DND-41 (cell line): ENCODE measurements around the gene RACK1.

Source experiments
- ATAC-seq: fragments of 200-7000 bp; cut with Tn5 transposase; 3 replicates; pipeline ENCODE4 v1.9.1; 2021; ENCODE audit warnings: low read depth; ENCODE audit not compliant: insufficient read depth
- DNase-seq: peaks from one replicate; pipeline ENCODE4 v3.0.0-alpha.2; 2020
- H2AFZ ChIP-seq: 2 replicates; pipeline ENCODE4 v1.6.0; 2012; ENCODE audit warnings: low read depth, low read length
- H3K27ac ChIP-seq: 2 replicates; pipeline ENCODE4 v1.5.1; 2012; ENCODE audit warnings: low read length, inconsistent platforms
- H3K27me3 ChIP-seq: fragments of 200-600 bp; sonication (generic); 2 replicates; pipeline ENCODE4 v1.6.0; 2012; ENCODE audit warnings: low read length, mild to moderate bottlenecking, inconsistent platforms; ENCODE audit not compliant: insufficient read depth, poor library complexity
- H3K36me3 ChIP-seq: 2 replicates; pipeline ENCODE4 v1.5.1; 2012; ENCODE audit warnings: low read length, inconsistent platforms; ENCODE audit not compliant: insufficient read depth
- H3K4me1 ChIP-seq: 2 replicates; pipeline ENCODE4 v1.5.1; 2012; ENCODE audit warnings: mild to moderate bottlenecking, low read length; ENCODE audit not compliant: insufficient read depth
- H3K4me2 ChIP-seq: 2 replicates; pipeline ENCODE4 v1.6.0; 2012; ENCODE audit warnings: mild to moderate bottlenecking, moderate library complexity, low read length, inconsistent platforms; ENCODE audit not compliant: insufficient read depth
- H3K4me3 ChIP-seq, 2 experiments: fragments of 200-600 bp in 1 of 2; shearing (Covaris generic) in 1 of 2; 2 replicates each; pipeline ENCODE4 v1.5.1; 2012 to 2016; ENCODE audit warnings: inconsistent platforms in 2 of 2, low read length in 2 of 2, mild to moderate bottlenecking in 2 of 2, low read depth in 1 of 2, moderate library complexity in 1 of 2
- H3K79me2 ChIP-seq: 2 replicates; pipeline ENCODE4 v1.6.0; 2012; ENCODE audit warnings: low read length, inconsistent platforms; ENCODE audit not compliant: insufficient read depth
- H3K9ac ChIP-seq: 2 replicates; pipeline ENCODE4 v1.6.0; 2012; ENCODE audit warnings: low read depth, mild to moderate bottlenecking, inconsistent platforms, low read length, moderate library complexity
- H3K9me3 ChIP-seq: 2 replicates; pipeline ENCODE4 v1.5.1; 2012; ENCODE audit warnings: low read length, moderate library complexity, mild to moderate bottlenecking, inconsistent platforms; ENCODE audit not compliant: insufficient read depth, severe bottlenecking
- H4K20me1 ChIP-seq: 2 replicates; pipeline ENCODE4 v1.6.0; 2012; ENCODE audit warnings: low read length; ENCODE audit not compliant: insufficient read depth
- EZH2 ChIP-seq: IDR thresholded peaks from 3 replicates; pipeline ENCODE4 v1.6.1; 2012; ENCODE audit warnings: borderline replicate concordance, low read depth, mild to moderate bottlenecking, moderate library complexity, low read length, inconsistent platforms; ENCODE audit not compliant: severe bottlenecking
- TF ChIP-seq, protein P1 (sequence below): IDR thresholded peaks from 2 replicates; pipeline ENCODE4 v1.5.1; 2012; ENCODE audit warnings: borderline replicate concordance, low read length, moderate library complexity, mild to moderate bottlenecking; ENCODE audit not compliant: poor library complexity, severe bottlenecking; ENCODE audit errors: extremely low read depth

Gene RACK1

DNA sequence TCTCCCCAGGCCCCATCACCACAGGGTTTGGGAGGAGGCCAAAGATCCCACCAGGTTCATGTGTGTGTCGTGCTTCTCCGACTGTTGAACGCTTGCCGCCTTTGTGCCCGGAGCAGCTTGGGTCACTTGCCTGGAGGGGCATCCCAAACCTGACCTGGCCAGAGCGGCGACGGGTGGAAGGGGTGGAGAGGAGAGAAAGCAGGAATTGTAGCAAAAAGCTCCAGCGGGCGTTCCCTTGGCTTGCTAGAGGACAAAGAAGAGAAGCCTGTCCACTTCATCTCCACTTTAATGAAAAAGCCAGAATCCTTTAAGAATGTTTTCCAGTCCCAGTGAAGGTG lies 23.6 kb downstream of the RACK1 start:
- TF ChIP-seq EZH2, result no peak
- TF ChIP-seq, protein P1, sequence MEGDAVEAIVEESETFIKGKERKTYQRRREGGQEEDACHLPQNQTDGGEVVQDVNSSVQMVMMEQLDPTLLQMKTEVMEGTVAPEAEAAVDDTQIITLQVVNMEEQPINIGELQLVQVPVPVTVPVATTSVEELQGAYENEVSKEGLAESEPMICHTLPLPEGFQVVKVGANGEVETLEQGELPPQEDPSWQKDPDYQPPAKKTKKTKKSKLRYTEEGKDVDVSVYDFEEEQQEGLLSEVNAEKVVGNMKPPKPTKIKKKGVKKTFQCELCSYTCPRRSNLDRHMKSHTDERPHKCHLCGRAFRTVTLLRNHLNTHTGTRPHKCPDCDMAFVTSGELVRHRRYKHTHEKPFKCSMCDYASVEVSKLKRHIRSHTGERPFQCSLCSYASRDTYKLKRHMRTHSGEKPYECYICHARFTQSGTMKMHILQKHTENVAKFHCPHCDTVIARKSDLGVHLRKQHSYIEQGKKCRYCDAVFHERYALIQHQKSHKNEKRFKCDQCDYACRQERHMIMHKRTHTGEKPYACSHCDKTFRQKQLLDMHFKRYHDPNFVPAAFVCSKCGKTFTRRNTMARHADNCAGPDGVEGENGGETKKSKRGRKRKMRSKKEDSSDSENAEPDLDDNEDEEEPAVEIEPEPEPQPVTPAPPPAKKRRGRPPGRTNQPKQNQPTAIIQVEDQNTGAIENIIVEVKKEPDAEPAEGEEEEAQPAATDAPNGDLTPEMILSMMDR, result no peak

DNA sequence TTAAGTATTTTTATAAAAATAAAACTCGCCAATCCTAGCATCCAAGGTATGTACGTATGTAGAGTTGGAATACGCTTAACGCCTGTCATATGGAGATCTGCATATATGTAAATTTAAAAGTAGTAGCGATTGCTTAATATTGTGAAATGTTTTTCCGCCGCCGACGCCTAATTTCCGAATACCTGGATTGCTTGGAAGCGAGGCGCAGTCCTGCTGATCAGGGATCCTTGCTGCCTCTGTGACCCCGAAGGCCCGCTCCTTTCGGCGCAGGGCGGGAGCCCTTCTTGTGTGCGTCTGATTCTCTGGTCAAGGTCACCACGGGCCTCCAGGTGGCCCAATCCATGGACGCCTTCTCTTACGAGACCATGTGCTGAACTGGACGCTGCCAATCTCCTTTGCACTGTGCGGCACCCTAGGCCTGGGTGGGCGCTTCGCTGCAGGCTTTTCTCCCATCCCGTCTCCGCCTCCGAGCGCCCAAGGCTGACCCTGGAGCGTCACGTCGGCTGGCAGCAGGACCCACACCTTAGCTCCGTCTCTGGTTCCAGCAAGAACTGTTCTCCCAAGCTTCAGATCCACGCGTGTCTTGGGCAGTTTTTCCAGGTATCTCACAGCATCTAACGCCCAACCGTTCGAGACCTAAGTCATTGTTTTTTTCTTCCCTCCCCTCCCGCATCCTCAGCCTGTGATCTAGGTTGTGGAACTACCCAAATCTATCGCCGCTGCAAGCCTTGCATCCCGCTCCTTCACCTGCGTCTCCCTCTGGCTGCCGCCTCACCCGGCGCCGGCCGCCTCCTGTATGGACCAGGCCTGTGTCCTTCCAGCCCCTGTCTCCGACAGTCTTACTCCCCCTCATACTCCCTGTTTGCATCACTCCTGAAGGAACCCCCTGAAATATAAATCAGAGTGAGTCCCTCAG lies 24.2 kb downstream of the RACK1 start:
- Histone ChIP-seq H3K4me2 (no peak overlapping the region), H3K27me3 (no peaks in the 10 kb centered on the region), H3K9ac (no peak overlapping the region)

More for the DNA sequence above, 23.6 kb downstream of the RACK1 start:
- Histone ChIP-seq H3K4me1 (peaks cover 59% of the 10 kb centered on the region), H3K27me3 (no peaks in the 10 kb centered on the region), H3K9ac (no peak overlapping the region), H3K27ac (no peak overlapping the region), H3K79me2 (peaks cover 17% of the 10 kb centered on the region), H2AFZ (no peak overlapping the region), H3K9me3 (no peaks in the 10 kb centered on the region), H3K4me2 (no peak overlapping the region), H3K36me3 (no peaks in the 10 kb centered on the region; the same call in 1 of the 2 replicates), H4K20me1 (no peaks in the 10 kb centered on the region), H3K4me3 (no peak overlapping the region)
- no peak for ATAC-seq
- no peak for DNase-seq

DNA sequence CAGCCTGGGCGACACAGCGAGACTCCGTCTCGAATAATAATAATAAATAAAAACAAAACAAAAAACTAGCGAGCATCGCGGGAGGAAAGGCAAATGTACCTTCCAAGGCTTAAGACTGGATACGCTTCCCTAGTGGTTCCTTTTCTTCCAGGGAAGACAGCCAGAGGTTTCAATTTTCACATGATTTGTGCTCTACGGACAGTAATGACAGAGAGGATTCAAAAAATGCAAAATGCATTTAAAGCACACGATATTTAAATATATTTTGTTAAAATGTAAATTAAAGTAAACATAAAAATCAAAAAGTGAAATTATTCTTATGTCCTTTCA lies 24.9 kb downstream of the RACK1 start:
- Histone ChIP-seq H3K9ac (no peak overlapping the region), H3K4me1 (peaks cover 46% of the 10 kb centered on the region), H3K27me3 (no peaks in the 10 kb centered on the region), H3K79me2 (peaks cover 3% of the 10 kb centered on the region), H4K20me1 (no peaks in the 10 kb centered on the region), H3K4me3 (no peak overlapping the region), H3K9me3 (no peaks in the 10 kb centered on the region), H3K36me3 (no peaks in the 10 kb centered on the region; the same call in 1 of the 2 replicates), H3K4me2 (no peak overlapping the region), H3K27ac (no peak overlapping the region), H2AFZ (no peak overlapping the region)
- TF ChIP-seq, protein P1, result no peak
- no peak for TF ChIP-seq EZH2
- ATAC-seq, result no peak
- no peak for DNase-seq

More for the DNA sequence above, 24.2 kb downstream of the RACK1 start:
- no peak for DNase-seq
- Histone ChIP-seq H3K79me2 (peaks cover 10% of the 10 kb centered on the region), H4K20me1 (no peaks in the 10 kb centered on the region), H3K4me3 (no peak overlapping the region), H3K27ac (no peak overlapping the region), H3K4me1 (peaks cover 53% of the 10 kb centered on the region), H3K36me3 (no peaks in the 10 kb centered on the region; the same call in 1 of the 2 replicates), H2AFZ (no peak overlapping the region), H3K9me3 (no peaks in the 10 kb centered on the region)
- TF ChIP-seq, protein P1, result no peak
- TF ChIP-seq EZH2, result no peak
- no peak for ATAC-seq
